GM06990 (cell line): Measurements from ENCODE around the gene ETFB.
A peak's percentile ranks its signal among the peaks of the same experiment; 100 is the strongest.

Source experiments
- DNase-seq: peaks from one replicate; pipeline ENCODE4 v3.0.0-alpha.2; 2011; ENCODE audit not compliant: insufficient read length; ENCODE audit errors: extremely low read depth
- H3K27me3 ChIP-seq: replicated peaks from 2 replicates; pipeline ENCODE4 v1.6.0; 2011; ENCODE audit warnings: low read length; ENCODE audit not compliant: control insufficient read depth, insufficient read depth
- H3K36me3 ChIP-seq: 2 replicates; pipeline ENCODE4 v1.5.1; 2011; ENCODE audit warnings: low read length; ENCODE audit not compliant: control insufficient read depth, insufficient read depth
- H3K4me3 ChIP-seq: replicated peaks from 2 replicates; pipeline ENCODE4 v1.5.1; 2011; ENCODE audit warnings: low read depth, mild to moderate bottlenecking, control low read depth, low read length
- CTCF ChIP-seq: IDR thresholded peaks from 2 replicates; pipeline ENCODE4 v1.5.1; 2011; ENCODE audit warnings: low read length, control low read depth, mild to moderate bottlenecking, inconsistent platforms; ENCODE audit not compliant: insufficient read depth, poor library complexity, severe bottlenecking

The ETFB gene

GRCh38 chr19:51341976-51342580 lies 24.1 kb downstream of the ETFB start, which contains the start of gene VSIG10L:
Gene VSIG10L (minus strand): TSS chr19:51342139. CDS start chr19:51342124, 15 bp downstream.
- no peaks in the 10 kb centered on the region for H3K27me3 ChIP-seq
- no peak within 1 kb of the TSS for H3K4me3 ChIP-seq
- no peak for DNase-seq
- peaks cover 9% of the 10 kb centered on the region for H3K36me3 ChIP-seq
- no peak for TF ChIP-seq CTCF

GRCh38 chr19:51341066-51341465 lies 25.1 kb downstream of the ETFB start:
- no peak for DNase-seq
- no peak for TF ChIP-seq CTCF
- Histone ChIP-seq H3K27me3 (no peaks in the 10 kb centered on the region), H3K4me3 (no peak overlapping the region), H3K36me3 (peaks cover 3% of the 10 kb centered on the region; the same call in 1 of the 2 replicates)

GRCh38 chr19:51339687-51340656 lies 26.2 kb downstream of the ETFB start:
- H3K36me3 ChIP-seq, result no peaks in the 10 kb centered on the region
- peak; percentile 93 for DNase-seq
- peak; percentile 3 for TF ChIP-seq CTCF
- peak overlapping the region; percentile 78 for H3K4me3 ChIP-seq
- H3K27me3 ChIP-seq, result no peaks in the 10 kb centered on the region

GRCh38 chr19:51339313-51339686 lies 26.9 kb downstream of the ETFB start:
- TF ChIP-seq CTCF, result no peak

GRCh38 chr19:51338563-51339312 lies 27.4 kb downstream of the ETFB start:
- TF ChIP-seq CTCF, result peak; percentile 92
- peak; percentile 88 for DNase-seq
- Histone ChIP-seq H3K4me3 (peak overlapping the region; percentile 78), H3K27me3 (no peaks in the 10 kb centered on the region), H3K36me3 (no peaks in the 10 kb centered on the region)

More at GRCh38 chr19:51339313-51339686, 26.9 kb downstream of the ETFB start:
- H3K4me3 ChIP-seq, result peak overlapping the region; percentile 78
- no peaks in the 10 kb centered on the region for H3K36me3 ChIP-seq
- DNase-seq, result no peak
- H3K27me3 ChIP-seq, result no peaks in the 10 kb centered on the region
